Brain microvascular endothelial cell (primary cell): Measurements from ENCODE around the gene COLQ.
A peak's percentile ranks its signal among the peaks of the same experiment; 100 is the strongest.

Experiments
- DNase-seq: peaks from one replicate; pipeline ENCODE4 v3.0.0-alpha.2; 2020
- H3K27ac ChIP-seq: fragments of 250-450 bp; sonication (Bioruptor Pico); 2 replicates; pipeline ENCODE4 v1.5.1; 2020; ENCODE audit warnings: mild to moderate bottlenecking, moderate library complexity
- H3K27me3 ChIP-seq: fragments of 250-450 bp; sonication (Bioruptor Pico); replicated peaks from 2 replicates; pipeline ENCODE4 v1.5.1; 2020; ENCODE audit warnings: mild to moderate bottlenecking
- H3K36me3 ChIP-seq: fragments of 250-450 bp; sonication (Bioruptor Pico); replicated peaks from 2 replicates; pipeline ENCODE4 v1.5.1; 2020; ENCODE audit warnings: mild to moderate bottlenecking
- H3K4me3 ChIP-seq: 2 replicates; pipeline ENCODE4 v1.5.1; 2011; ENCODE audit warnings: low read depth, mild to moderate bottlenecking, control low read depth, low read length, moderate library complexity
- CTCF ChIP-seq: IDR thresholded peaks from 2 replicates; pipeline ENCODE4 v1.5.1; 2011; ENCODE audit warnings: low read depth, mild to moderate bottlenecking, moderate library complexity, low read length, control low read depth, inconsistent platforms; ENCODE audit errors: missing control alignments
- in situ Hi-C: cut with HindIII; loops from 2 replicates; pipeline ENCODE4 v1.10.0; 2017; ENCODE audit warnings: low sequenced_read_pairs, low pct_ligation_motif_present

The COLQ gene

GRCh38 chr3:15521573-15521965 is at the start of gene COLQ:
TSS of gene COLQ (minus strand) at chr3:15521706. CDS start at chr3:15521625, 81 bp downstream.
- DNase-seq = no peak
- H3K27ac ChIP-seq = no peak within 1 kb of the TSS
- no peak for TF ChIP-seq CTCF
- no peaks in the 10 kb centered on the region for H3K27me3 ChIP-seq
- in situ Hi-C loops = no loop called here
- H3K36me3 ChIP-seq = no peaks in the 10 kb centered on the region
- no peak within 1 kb of the TSS for H3K4me3 ChIP-seq

GRCh38 chr3:15563190-15563589 is 41.7 kb upstream of the COLQ start:
- H3K36me3 ChIP-seq = peaks cover 28% of the 10 kb centered on the region
- in situ Hi-C loops = no loop called here
- TF ChIP-seq CTCF = no peak
- H3K27me3 ChIP-seq = no peaks in the 10 kb centered on the region
- no peak for DNase-seq
- H3K4me3 ChIP-seq = no peak overlapping the region
- H3K27ac ChIP-seq = no peak overlapping the region

- H3K27me3 ChIP-seq = no peaks in the 10 kb centered on the region
- H3K27ac ChIP-seq = no peak overlapping the region
- TF ChIP-seq CTCF = no peak
- no peak overlapping the region for H3K4me3 ChIP-seq
- DNase-seq = no peak
- in situ Hi-C loops = no loop called here
- H3K36me3 ChIP-seq = peaks cover 24% of the 10 kb centered on the region
Observed at GRCh38 chr3:15562560-15562959, 41.1 kb upstream of the COLQ start.

GRCh38 chr3:15558581-15558980 is 37.1 kb upstream of the COLQ start:
- DNase-seq = no peak
- no peak overlapping the region for H3K27ac ChIP-seq
- H3K27me3 ChIP-seq = no peaks in the 10 kb centered on the region
- H3K36me3 ChIP-seq = peaks cover 18% of the 10 kb centered on the region
- in situ Hi-C loops = no loop called here
- TF ChIP-seq CTCF = no peak
- H3K4me3 ChIP-seq = no peak overlapping the region

- peak; percentile 82 for DNase-seq
- Histone ChIP-seq H3K36me3 (peaks cover 11% of the 10 kb centered on the region), H3K27ac (no peak overlapping the region), H3K4me3 (no peak overlapping the region), H3K27me3 (no peaks in the 10 kb centered on the region)
- in situ Hi-C loops = no loop called here
- TF ChIP-seq CTCF = peak; percentile 66
Observed at GRCh38 chr3:15557511-15557946, 36.0 kb upstream of the COLQ start.

GRCh38 chr3:15556512-15556911 is 35.0 kb upstream of the COLQ start:
- in situ Hi-C loops = no loop called here
- H3K4me3 ChIP-seq = no peak overlapping the region
- no peak overlapping the region for H3K27ac ChIP-seq
- DNase-seq = no peak
- peaks cover 6% of the 10 kb centered on the region for H3K36me3 ChIP-seq
- TF ChIP-seq CTCF = no peak
- no peaks in the 10 kb centered on the region for H3K27me3 ChIP-seq
